ENCODE results near the gene CD37. TPM values are rescaled to one million over a fixed set of nuclear protein-coding genes. Genes with fewer than 3 reads are reported as not detected.

CD37 gene
- polyA plus RNA-seq, 1 experiment, result not detected

- Histone ChIP-seq H3K27ac (ENCODE audit: low read depth, low read length) (no peak overlapping the region), H3K4me3 (ENCODE audit: low read depth, low read length) (no peak overlapping the region), H3K9me3 (ENCODE audit: control insufficient read depth, insufficient read depth, low read length) (peaks cover 9% of the 10 kb centered on the region; the same call in 1 of the 2 replicates), H3K27me3 (ENCODE audit: control insufficient read depth, insufficient read depth, low read length) (no peaks in the 10 kb centered on the region)
- CTCF ChIA-PET, result interaction anchor here (0.6 to 1.5 kb wide), 4 partner anchors 8 to 107 kb away, joined by 3 to 8 read pairs (median 4); no protein-coding TSS in a partner anchor
- no peak for TF ChIP-seq CTCF (IDR thresholded peaks at IDR 0.05; ENCODE audit: low read depth, low read length)
- POLR2A ChIA-PET, result no interaction called here
- no peak for DNase-seq (ENCODE audit: low read depth, low spot score)
Measured at GRCh38 chr19:49337267-49338022, 2.2 kb downstream of the CD37 start.

- H3K27ac ChIP-seq (ENCODE audit: low read depth, low read length), result no peak overlapping the region
- POLR2A ChIA-PET, result no interaction called here
- H3K4me3 ChIP-seq (ENCODE audit: low read depth, low read length), result no peak overlapping the region
- no peak for TF ChIP-seq CTCF (IDR thresholded peaks at IDR 0.05; ENCODE audit: low read depth, low read length)
- no peak for DNase-seq (ENCODE audit: low read depth, low spot score)
- CTCF ChIA-PET, result interaction anchor here (0.6 to 1.5 kb wide), 3 partner anchors 10 to 107 kb away, joined by 3 to 4 read pairs (median 3); no protein-coding TSS in a partner anchor
- no peaks in the 10 kb centered on the region for H3K27me3 ChIP-seq (ENCODE audit: control insufficient read depth, insufficient read depth, low read length)
- H3K9me3 ChIP-seq (ENCODE audit: control insufficient read depth, insufficient read depth, low read length), result peaks cover 9% of the 10 kb centered on the region; the same call in 1 of the 2 replicates
Measured at GRCh38 chr19:49338023-49338677, 2.9 kb downstream of the CD37 start.

GRCh38 chr19:49338691-49339300 is 3.6 kb downstream of the CD37 start:
- H3K27me3 ChIP-seq (ENCODE audit: control insufficient read depth, insufficient read depth, low read length), result no peaks in the 10 kb centered on the region
- no peak for TF ChIP-seq CTCF (IDR thresholded peaks at IDR 0.05; ENCODE audit: low read depth, low read length)
- ChIA-PET POLR2A (interaction anchor here (0.8 to 0.9 kb wide), 2 partner anchors 20 to 24 kb away, joined by 3 to 10 read pairs; partner anchors contain the start of gene TEAD2), CTCF (interaction anchor here (1.3 to 1.7 kb wide), 3 partner anchors 11 to 241 kb away, joined by 5 to 8 read pairs (median 5); no protein-coding TSS in a partner anchor)
- no peak overlapping the region for H3K4me3 ChIP-seq (ENCODE audit: low read depth, low read length)
- no peak for DNase-seq (ENCODE audit: low read depth, low spot score)
- H3K9me3 ChIP-seq (ENCODE audit: control insufficient read depth, insufficient read depth, low read length), result peaks cover 9% of the 10 kb centered on the region; the same call in 1 of the 2 replicates
- no peak overlapping the region for H3K27ac ChIP-seq (ENCODE audit: low read depth, low read length)

- no peak overlapping the region for H3K4me3 ChIP-seq (ENCODE audit: low read depth, low read length)
- no peak overlapping the region for H3K27ac ChIP-seq (ENCODE audit: low read depth, low read length)
- POLR2A ChIA-PET, result interaction anchor here (0.6 to 1.0 kb wide), 4 partner anchors 20 to 23 kb away, joined by 3 to 10 read pairs (median 4); partner anchors contain the start of gene TEAD2
- CTCF ChIA-PET, result interaction anchor here (1.3 to 1.7 kb wide), 3 partner anchors 12 to 242 kb away, joined by 5 to 8 read pairs (median 5); no protein-coding TSS in a partner anchor
- no peak for TF ChIP-seq CTCF (IDR thresholded peaks at IDR 0.05; ENCODE audit: low read depth, low read length)
- H3K9me3 ChIP-seq (ENCODE audit: control insufficient read depth, insufficient read depth, low read length), result peaks cover 9% of the 10 kb centered on the region; the same call in 1 of the 2 replicates
- H3K27me3 ChIP-seq (ENCODE audit: control insufficient read depth, insufficient read depth, low read length), result no peaks in the 10 kb centered on the region
- peak; percentile 32 for DNase-seq (ENCODE audit: low read depth, low spot score)
Measured at GRCh38 chr19:49339301-49340068, 4.3 kb downstream of the CD37 start.

Data from AG04450 (cell line).